ENCODE measurements around the gene ELOVL4. TPM values are rescaled to one million over a fixed set of nuclear protein-coding genes. Genes with fewer than 3 reads are reported as not detected.

ELOVL4 gene
- total RNA-seq, 1 donor from 2014 or later, result 6.1 TPM

DNA sequence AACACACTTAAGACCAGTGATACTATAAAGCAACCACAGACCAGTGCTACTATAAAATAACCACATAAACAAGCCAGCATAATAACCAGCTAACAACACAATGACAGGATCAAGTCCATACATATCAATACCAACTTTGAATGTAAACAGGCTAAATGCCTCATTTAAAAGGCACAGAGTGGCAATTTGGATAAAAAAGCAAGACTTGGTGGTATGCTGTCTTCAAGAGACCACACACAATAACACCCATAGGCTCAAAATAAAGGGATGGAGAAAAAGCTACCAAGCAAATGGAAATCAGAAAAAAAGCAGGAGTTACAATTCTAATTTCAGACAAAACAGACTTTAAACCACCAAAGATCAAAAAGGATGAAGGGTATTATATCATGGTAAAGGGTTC lies 19.8 kb upstream of the ELOVL4 start:
- Mint-ChIP-seq H3K4me3 (ENCODE audit: unreplicated experiment) (no peak overlapping the region), H3K4me1 (ENCODE audit: low read depth) (no peaks in the 10 kb centered on the region), H3K36me3 (ENCODE audit: low read depth) (peaks cover 1% of the 10 kb centered on the region), H3K27ac (ENCODE audit: unreplicated experiment) (no peak overlapping the region), H3K9me3 (ENCODE audit: low read depth) (peaks cover 36% of the 10 kb centered on the region), H3K27me3 (ENCODE audit: low read depth) (peaks cover 18% of the 10 kb centered on the region)
- DNase-seq (ENCODE audit: low spot score), result no peak
- TF ChIP-seq, protein P1, sequence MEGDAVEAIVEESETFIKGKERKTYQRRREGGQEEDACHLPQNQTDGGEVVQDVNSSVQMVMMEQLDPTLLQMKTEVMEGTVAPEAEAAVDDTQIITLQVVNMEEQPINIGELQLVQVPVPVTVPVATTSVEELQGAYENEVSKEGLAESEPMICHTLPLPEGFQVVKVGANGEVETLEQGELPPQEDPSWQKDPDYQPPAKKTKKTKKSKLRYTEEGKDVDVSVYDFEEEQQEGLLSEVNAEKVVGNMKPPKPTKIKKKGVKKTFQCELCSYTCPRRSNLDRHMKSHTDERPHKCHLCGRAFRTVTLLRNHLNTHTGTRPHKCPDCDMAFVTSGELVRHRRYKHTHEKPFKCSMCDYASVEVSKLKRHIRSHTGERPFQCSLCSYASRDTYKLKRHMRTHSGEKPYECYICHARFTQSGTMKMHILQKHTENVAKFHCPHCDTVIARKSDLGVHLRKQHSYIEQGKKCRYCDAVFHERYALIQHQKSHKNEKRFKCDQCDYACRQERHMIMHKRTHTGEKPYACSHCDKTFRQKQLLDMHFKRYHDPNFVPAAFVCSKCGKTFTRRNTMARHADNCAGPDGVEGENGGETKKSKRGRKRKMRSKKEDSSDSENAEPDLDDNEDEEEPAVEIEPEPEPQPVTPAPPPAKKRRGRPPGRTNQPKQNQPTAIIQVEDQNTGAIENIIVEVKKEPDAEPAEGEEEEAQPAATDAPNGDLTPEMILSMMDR (IDR thresholded peaks at IDR 0.05), result no peak

DNA sequence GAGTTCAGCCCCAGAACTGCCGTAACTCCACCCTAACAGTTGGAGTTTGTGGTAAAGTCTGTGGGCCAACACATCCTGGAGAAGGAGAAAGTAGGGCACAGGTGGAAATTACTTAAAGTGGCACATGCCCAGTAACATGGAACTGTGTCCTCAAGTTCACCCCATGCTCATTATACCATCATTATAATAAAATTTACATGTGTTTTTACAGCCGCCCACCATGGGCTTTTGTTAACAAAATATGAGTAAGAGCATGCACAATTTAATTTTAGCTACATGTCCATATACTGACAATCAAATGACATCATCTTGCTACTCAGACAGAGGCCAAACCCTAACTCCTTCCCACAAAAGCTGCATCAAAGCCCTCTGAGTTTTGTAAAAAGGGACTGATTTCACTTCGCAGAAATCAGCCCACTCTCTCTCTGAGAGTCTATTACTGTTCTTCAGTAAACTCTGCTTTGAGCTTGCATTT lies 17.3 kb upstream of the ELOVL4 start:
- Mint-ChIP-seq H3K4me3 (ENCODE audit: unreplicated experiment) (no peak overlapping the region), H3K36me3 (ENCODE audit: low read depth) (peaks cover 1% of the 10 kb centered on the region), H3K4me1 (ENCODE audit: low read depth) (no peaks in the 10 kb centered on the region), H3K27ac (ENCODE audit: unreplicated experiment) (no peak overlapping the region), H3K9me3 (ENCODE audit: low read depth) (peaks cover 30% of the 10 kb centered on the region), H3K27me3 (ENCODE audit: low read depth) (peaks cover 29% of the 10 kb centered on the region)
- DNase-seq (ENCODE audit: low spot score), result no peak
- TF ChIP-seq, protein P1 (IDR thresholded peaks at IDR 0.05), result no peak

DNA sequence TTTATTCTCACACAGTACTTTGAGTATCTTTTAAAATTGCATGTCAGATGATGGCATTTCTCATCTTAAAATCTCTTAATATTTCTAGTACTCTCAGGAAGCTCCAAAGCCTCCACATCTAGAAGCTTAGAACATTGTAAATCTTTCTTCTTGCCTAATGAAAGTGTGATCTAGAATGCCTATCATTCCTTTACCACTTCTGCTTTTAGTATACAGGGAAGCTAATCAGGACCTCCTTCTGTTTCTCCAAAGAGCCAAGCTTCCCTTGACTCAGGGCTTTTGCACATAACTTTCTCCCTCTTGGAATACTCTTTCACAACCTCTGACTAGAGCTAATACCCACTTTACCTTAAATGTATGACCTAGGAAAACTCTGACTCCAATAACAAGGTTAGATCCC lies 7.5 kb upstream of the ELOVL4 start:
- no peak for DNase-seq (ENCODE audit: low spot score)
- H3K27ac Mint-ChIP-seq (ENCODE audit: unreplicated experiment), result no peak overlapping the region
- TF ChIP-seq, protein P1 (IDR thresholded peaks at IDR 0.05), result no peak
- H3K4me1 Mint-ChIP-seq (ENCODE audit: low read depth), result no peaks in the 10 kb centered on the region
- peaks cover 36% of the 10 kb centered on the region for H3K27me3 Mint-ChIP-seq (ENCODE audit: low read depth)
- no peak overlapping the region for H3K4me3 Mint-ChIP-seq (ENCODE audit: unreplicated experiment)
- H3K9me3 Mint-ChIP-seq (ENCODE audit: low read depth), result peaks cover 7% of the 10 kb centered on the region
- H3K36me3 Mint-ChIP-seq (ENCODE audit: low read depth), result no peaks in the 10 kb centered on the region

DNA sequence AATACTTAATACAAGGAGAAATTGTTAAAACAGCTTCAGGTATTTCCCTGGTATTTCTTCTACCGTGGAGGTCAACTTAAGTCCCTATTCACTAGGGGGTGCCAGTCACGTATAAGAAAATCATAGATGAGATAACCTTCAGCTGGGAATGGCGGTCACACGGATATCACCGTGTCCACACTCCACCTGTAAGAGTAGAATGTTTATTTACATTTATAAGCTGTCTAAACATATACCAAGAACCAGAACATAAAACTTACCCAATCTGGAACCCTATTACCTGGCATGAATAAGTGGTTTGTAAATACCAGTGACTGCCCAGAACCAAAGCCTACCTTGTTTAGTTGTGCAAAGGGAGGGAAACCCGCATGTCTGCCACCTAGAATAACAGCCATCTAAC lies 1.9 kb upstream of the ELOVL4 start:
- peaks cover 18% of the 10 kb centered on the region for H3K4me1 Mint-ChIP-seq (ENCODE audit: low read depth)
- no peaks in the 10 kb centered on the region for H3K36me3 Mint-ChIP-seq (ENCODE audit: low read depth)
- H3K27me3 Mint-ChIP-seq (ENCODE audit: low read depth), result peaks cover 16% of the 10 kb centered on the region
- DNase-seq (ENCODE audit: low spot score), result no peak
- no peak overlapping the region for H3K4me3 Mint-ChIP-seq (ENCODE audit: unreplicated experiment)
- no peak overlapping the region for H3K27ac Mint-ChIP-seq (ENCODE audit: unreplicated experiment)
- TF ChIP-seq, protein P1 (IDR thresholded peaks at IDR 0.05), result peak; percentile 83
- no peaks in the 10 kb centered on the region for H3K9me3 Mint-ChIP-seq (ENCODE audit: low read depth)

DNA sequence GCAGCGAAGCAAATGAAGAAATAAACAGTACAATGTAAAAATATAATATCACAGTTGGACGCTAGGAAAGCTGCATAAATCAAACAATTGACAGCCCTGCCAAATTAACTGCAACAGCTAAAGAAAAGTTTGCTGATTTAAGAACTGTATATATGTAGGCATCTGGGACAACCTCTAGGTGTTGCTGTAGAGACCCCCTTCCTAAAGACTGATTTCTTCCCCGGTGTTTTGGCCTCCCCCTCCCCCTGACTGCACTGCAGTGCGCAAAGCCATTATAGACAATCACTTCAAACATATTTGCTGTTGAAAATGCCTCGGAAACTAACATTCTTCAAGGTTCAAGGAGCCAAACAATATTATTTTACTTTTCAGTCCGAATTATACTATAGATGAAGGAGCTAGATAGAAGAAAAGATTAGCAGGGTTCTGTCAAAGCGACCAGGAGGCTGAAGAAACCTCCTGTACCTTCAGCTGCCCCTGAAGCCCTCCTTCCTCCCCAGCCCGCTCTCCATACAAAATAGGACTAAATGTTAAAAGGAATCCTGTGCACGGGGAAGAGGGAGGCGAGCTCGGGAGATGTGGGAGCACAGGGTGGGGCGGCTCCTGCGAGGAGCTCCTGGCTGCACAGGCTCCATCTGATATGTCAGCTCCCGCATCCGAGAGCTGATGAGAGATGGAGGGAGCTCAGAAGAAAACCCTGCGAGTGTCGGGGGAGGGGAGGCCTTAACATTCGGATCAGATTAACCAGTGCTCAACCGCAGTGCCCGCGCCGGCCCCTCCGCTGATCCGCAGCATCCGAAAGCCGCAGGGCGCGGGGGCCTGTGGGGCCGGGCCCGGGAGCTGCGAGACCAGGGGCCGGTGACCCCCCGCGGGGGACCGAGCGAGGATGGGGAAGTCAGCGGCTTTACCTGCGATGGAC lies 822 bp downstream of the ELOVL4 start:
- peaks cover 4% of the 10 kb centered on the region for H3K27me3 Mint-ChIP-seq (ENCODE audit: low read depth)
- peak overlapping the region; percentile 67 for H3K27ac Mint-ChIP-seq (ENCODE audit: unreplicated experiment)
- no peak for DNase-seq (ENCODE audit: low spot score)
- TF ChIP-seq, protein P1 (IDR thresholded peaks at IDR 0.05), result peak; percentile 79
- H3K4me1 Mint-ChIP-seq (ENCODE audit: low read depth), result peaks cover 18% of the 10 kb centered on the region
- peak overlapping the region; percentile 93 for H3K4me3 Mint-ChIP-seq (ENCODE audit: unreplicated experiment)
- no peaks in the 10 kb centered on the region for H3K36me3 Mint-ChIP-seq (ENCODE audit: low read depth)
- H3K9me3 Mint-ChIP-seq (ENCODE audit: low read depth), result no peaks in the 10 kb centered on the region

Data from chondrocyte (in vitro differentiated cells).